ENCODE measurements around the gene MYOM3.

The MYOM3 gene

DNA sequence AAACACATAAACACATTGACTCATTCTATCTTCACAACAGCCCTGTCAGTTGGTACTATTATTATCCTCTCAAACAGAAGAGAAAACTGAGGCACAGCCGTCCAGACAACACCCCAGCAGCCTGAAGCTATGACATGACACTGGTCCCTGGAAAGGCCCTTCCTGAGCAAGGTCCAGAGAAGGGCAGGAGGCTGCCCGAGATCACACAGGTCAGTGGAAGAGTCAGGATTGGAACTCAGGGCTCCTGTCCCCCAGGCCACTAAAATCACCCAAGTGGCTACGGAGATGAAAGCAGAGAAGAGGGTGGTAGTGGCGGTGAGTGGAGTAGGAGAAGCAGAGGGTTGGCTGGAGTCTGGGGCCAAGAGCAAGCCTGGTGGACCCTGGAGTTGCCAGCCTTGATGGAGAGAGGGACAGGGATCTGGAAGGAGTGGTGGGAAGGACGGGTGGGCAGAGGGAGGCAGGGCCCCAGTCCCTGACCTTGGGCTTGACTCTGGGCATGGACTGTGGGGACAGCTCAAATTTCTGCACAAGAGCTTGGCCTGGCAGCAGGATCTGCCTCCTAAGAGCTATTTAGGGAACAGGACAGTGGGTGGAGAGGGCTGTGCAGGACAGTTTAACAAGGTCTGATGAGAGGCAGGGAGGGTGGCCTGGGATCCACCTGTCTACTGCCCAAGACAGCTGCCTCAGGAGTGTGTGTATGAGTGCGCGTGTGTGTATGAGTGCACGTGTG, 15.8 kb downstream of the MYOM3 start:
- Histone ChIP-seq H3K27me3 (ENCODE audit: control insufficient read depth, insufficient read depth, low read length) (no peaks in the 10 kb centered on the region), H3K4me3 (ENCODE audit: low read depth, low read length) (no peak overlapping the region), H3K9ac (ENCODE audit: low read length) (no peak overlapping the region), H3K4me1 (ENCODE audit: control insufficient read depth, insufficient read depth, low read length) (0 out of 2 replicates have a peak, but pooled peaks cover 6% of the 10 kb centered on the region), H3K9me3 (ENCODE audit: control insufficient read depth, insufficient read depth, low read depth, low read length) (no peaks in the 10 kb centered on the region), H3K27ac (ENCODE audit: low read depth, low read length) (no peak overlapping the region), H3K36me3 (ENCODE audit: control insufficient read depth, insufficient read depth, low read length) (no peaks in the 10 kb centered on the region)

DNA sequence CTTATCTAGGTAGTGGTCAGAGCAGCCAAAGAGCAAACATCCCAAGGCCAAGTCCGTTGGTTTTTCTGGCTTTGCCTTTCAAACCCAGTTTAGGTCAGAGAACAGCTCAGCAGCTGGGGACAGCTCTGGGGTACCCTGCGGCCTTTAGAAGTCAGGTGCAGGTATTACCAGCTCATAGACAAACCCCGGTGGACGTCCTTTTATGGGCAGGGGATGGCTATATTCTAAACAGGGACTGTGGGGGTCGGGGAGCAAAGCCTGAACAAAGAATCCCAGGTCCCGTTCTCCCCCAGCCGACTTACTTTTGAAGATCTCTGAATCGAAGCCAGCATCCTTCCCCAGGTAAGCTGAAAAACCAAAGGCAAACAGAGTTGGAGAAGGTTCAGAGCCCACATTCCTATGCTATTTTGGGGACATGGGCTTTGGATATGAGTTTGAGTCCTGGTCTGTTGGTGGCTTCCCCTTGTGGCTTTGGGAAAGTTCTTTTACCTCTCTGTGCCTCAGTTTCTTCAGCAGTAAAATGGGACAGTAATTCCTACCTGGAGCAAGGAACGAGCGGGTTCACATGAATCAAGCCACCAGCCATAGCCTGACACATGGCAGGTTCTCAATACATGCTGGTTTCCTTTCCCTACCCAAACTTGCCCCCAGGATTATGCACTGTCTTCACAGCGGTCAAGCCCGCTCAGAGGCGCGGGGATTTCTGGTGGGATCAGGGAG, 16.6 kb downstream of the MYOM3 start:
- no peak overlapping the region for H3K27ac ChIP-seq (ENCODE audit: low read depth, low read length)
- no peaks in the 10 kb centered on the region for H3K9me3 ChIP-seq (ENCODE audit: control insufficient read depth, insufficient read depth, low read depth, low read length)
- no peak overlapping the region for H3K4me3 ChIP-seq (ENCODE audit: low read depth, low read length)

DNA sequence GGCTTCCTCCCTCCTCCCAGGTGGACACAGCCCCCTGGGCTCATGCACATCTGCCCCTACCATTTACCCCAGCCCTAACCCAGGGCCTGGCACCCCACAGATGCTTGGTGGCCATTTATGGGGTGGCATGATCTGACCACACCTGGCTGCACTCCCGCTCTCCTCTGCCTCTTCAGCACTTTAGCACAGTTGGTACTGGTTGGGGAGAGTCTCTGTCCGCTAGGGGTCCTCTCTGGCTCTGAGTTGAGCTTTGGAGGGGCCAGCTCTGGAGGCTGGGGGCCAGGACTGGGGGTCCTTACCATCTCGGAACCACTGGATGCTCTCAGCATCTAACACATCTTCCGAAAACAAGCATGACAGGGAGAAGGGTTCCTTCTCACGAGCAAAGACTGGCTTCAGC, 17.4 kb downstream of the MYOM3 start:
- Histone ChIP-seq H3K4me1 (ENCODE audit: control insufficient read depth, insufficient read depth, low read length) (0 out of 2 replicates have a peak, but pooled peaks cover 3% of the 10 kb centered on the region), H3K27me3 (ENCODE audit: control insufficient read depth, insufficient read depth, low read length) (no peaks in the 10 kb centered on the region), H3K27ac (ENCODE audit: low read depth, low read length) (no peak overlapping the region), H3K36me3 (ENCODE audit: control insufficient read depth, insufficient read depth, low read length) (no peaks in the 10 kb centered on the region), H3K9me3 (ENCODE audit: control insufficient read depth, insufficient read depth, low read depth, low read length) (no peaks in the 10 kb centered on the region), H3K4me3 (ENCODE audit: low read depth, low read length) (no peak overlapping the region), H3K9ac (ENCODE audit: low read length) (no peak overlapping the region)

More for the DNA sequence above, 16.6 kb downstream of the MYOM3 start:
- no peaks in the 10 kb centered on the region for H3K27me3 ChIP-seq (ENCODE audit: control insufficient read depth, insufficient read depth, low read length)
- H3K9ac ChIP-seq (ENCODE audit: low read length), result no peak overlapping the region
- 0 out of 2 replicates have a peak, but pooled peaks cover 6% of the 10 kb centered on the region for H3K4me1 ChIP-seq (ENCODE audit: control insufficient read depth, insufficient read depth, low read length)
- no peaks in the 10 kb centered on the region for H3K36me3 ChIP-seq (ENCODE audit: control insufficient read depth, insufficient read depth, low read length)

DNA sequence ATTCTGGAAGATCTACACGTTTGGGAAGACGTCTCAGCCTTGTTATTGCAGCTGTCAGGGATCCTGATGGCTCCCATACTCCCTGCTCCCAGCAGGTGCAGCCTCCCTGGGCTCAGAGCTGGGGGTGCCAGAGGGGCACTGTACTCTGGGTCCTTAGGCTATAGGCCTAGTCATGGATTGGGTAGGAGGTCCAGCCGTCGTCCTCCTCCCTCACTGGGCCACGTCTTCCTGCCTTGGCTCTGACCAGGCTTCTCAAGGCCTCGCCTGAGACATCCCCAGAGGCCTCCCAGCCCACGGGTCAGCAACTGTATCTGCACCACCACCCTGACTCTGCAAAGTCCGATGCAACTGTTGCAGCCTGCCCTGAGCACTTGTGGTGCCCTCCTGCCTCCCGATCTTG, 18.2 kb downstream of the MYOM3 start:
- H3K4me3 ChIP-seq (ENCODE audit: low read depth, low read length), result no peak overlapping the region
- 0 out of 2 replicates have a peak, but pooled peaks cover 3% of the 10 kb centered on the region for H3K4me1 ChIP-seq (ENCODE audit: control insufficient read depth, insufficient read depth, low read length)
- H3K9ac ChIP-seq (ENCODE audit: low read length), result no peak overlapping the region
- H3K27me3 ChIP-seq (ENCODE audit: control insufficient read depth, insufficient read depth, low read length), result no peaks in the 10 kb centered on the region
- H3K9me3 ChIP-seq (ENCODE audit: control insufficient read depth, insufficient read depth, low read depth, low read length), result no peaks in the 10 kb centered on the region
- H3K36me3 ChIP-seq (ENCODE audit: control insufficient read depth, insufficient read depth, low read length), result no peaks in the 10 kb centered on the region
- H3K27ac ChIP-seq (ENCODE audit: low read depth, low read length), result no peak overlapping the region

DNA sequence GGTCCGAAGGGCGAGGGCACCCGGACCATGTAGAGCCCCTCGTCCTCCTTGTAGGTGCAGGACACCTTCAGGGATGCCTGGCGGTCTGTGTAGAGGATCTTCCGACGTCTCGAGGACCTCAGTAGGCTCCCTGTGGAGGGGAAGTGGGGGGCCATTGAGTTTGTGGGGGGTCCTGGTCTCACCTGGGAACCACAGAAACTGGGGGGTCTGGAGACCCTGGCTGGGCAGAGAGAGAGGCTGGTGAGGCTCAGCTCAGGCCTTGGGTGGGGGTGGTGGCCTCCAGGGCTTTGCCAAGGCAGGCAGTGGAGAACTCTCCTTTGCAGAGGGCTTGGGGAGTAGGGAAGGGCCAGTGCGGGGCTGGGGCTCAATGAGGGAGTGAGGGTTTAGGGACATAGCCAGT, 19.0 kb downstream of the MYOM3 start:
- 0 out of 2 replicates have a peak, but pooled peaks cover 3% of the 10 kb centered on the region for H3K4me1 ChIP-seq (ENCODE audit: control insufficient read depth, insufficient read depth, low read length)
- no peaks in the 10 kb centered on the region for H3K9me3 ChIP-seq (ENCODE audit: control insufficient read depth, insufficient read depth, low read depth, low read length)
- no peak overlapping the region for H3K27ac ChIP-seq (ENCODE audit: low read depth, low read length)
- no peaks in the 10 kb centered on the region for H3K27me3 ChIP-seq (ENCODE audit: control insufficient read depth, insufficient read depth, low read length)
- no peak overlapping the region for H3K4me3 ChIP-seq (ENCODE audit: low read depth, low read length)
- no peaks in the 10 kb centered on the region for H3K36me3 ChIP-seq (ENCODE audit: control insufficient read depth, insufficient read depth, low read length)
- no peak overlapping the region for H3K9ac ChIP-seq (ENCODE audit: low read length)

DNA sequence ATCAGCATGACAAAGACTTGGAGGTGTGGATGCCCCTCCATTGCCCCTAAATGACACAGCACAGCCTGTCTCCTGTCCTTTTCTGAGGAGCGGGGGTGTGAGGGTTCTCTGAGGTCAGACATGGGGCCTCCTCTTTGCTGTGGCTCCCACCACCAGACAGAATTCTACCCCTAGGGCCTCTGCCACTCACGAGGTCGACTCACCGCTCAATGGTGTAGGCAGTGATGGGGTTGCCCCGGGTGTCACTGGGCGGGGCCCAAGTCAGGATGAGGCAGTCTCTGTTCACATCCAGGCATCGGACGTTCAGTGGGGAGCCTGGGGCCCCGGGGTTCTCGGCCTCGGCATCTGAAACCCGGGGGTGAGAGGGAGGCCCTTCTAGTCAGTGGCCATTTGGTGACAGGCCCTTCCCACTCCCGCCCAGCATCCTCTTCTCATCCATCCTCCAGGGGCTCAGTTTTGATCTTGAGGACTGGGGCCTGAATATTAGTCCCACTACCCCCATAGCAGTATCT, 19.9 kb downstream of the MYOM3 start:
- H3K9ac ChIP-seq (ENCODE audit: low read length), result no peak overlapping the region
- no peaks in the 10 kb centered on the region for H3K36me3 ChIP-seq (ENCODE audit: control insufficient read depth, insufficient read depth, low read length)
- H3K4me1 ChIP-seq (ENCODE audit: control insufficient read depth, insufficient read depth, low read length), result 0 out of 2 replicates have a peak, but pooled peaks cover 3% of the 10 kb centered on the region
- no peak overlapping the region for H3K4me3 ChIP-seq (ENCODE audit: low read depth, low read length)
- H3K27ac ChIP-seq (ENCODE audit: low read depth, low read length), result no peak overlapping the region
- H3K9me3 ChIP-seq (ENCODE audit: control insufficient read depth, insufficient read depth, low read depth, low read length), result no peaks in the 10 kb centered on the region
- H3K27me3 ChIP-seq (ENCODE audit: control insufficient read depth, insufficient read depth, low read length), result no peaks in the 10 kb centered on the region

DNA sequence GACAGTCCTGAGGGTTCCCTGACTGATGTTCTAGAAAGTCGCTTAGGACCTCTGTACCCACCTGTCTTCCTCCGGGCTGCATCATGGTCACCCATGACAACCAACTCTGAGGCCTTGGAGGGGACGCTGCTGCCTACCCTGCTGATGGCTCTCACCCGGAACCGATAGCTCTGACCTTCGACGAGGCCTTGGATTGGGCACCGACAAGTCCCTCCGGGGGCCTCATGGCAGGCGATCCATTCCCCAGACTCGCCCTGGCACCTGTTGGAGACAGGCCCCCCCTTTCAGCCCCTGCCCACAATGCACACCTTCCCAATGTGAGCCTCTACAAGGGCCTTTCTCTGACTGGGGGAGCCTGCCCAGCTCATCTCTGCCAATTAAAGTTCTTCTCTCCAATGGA, 21.2 kb downstream of the MYOM3 start:
- Histone ChIP-seq H3K4me1 (ENCODE audit: control insufficient read depth, insufficient read depth, low read length) (0 out of 2 replicates have a peak, but pooled peaks cover 3% of the 10 kb centered on the region), H3K36me3 (ENCODE audit: control insufficient read depth, insufficient read depth, low read length) (no peaks in the 10 kb centered on the region), H3K9ac (ENCODE audit: low read length) (no peak overlapping the region), H3K27ac (ENCODE audit: low read depth, low read length) (no peak overlapping the region), H3K4me3 (ENCODE audit: low read depth, low read length) (no peak overlapping the region), H3K9me3 (ENCODE audit: control insufficient read depth, insufficient read depth, low read depth, low read length) (no peaks in the 10 kb centered on the region), H3K27me3 (ENCODE audit: control insufficient read depth, insufficient read depth, low read length) (no peaks in the 10 kb centered on the region)

DNA sequence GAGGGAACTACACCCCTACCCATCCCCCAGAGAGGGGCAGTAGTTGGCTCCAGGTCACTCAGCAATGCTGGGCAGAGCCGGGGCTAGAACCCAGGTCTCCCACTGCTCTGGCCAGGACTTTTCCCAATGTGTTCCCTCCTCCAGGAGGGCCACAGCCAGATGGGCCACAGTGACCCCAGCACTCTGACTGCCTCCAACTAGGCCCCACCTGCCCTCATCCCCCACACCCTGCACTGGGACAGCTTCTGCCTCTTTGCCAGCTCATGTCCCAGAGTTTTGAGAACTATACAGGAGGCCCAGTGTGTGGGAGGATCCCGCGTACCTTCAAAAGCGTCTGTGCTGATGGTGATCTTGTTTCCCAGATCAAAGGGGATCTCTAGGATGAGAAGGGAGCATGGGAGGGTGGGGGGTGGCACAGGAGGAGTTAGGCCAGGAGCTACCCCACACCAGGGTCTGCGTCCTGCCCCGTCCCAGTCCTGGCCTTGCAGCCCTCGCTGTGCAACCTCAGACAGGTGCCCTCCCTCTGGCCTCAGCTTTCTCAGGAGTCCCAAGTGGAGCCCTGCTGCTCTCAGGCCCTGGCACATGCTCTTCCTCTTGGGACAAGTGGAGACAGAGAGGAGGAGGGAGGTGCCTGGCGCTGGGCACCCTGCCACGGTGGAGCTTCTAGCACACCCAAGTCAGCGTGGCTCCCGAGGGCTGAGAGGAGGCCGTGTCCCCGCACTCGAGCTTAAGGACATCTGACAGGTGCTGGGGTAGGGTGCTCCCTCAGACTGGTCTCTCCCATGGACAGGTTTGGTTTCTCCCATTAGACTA, 22.0 kb downstream of the MYOM3 start:
- H3K27ac ChIP-seq (ENCODE audit: low read depth, low read length), result no peak overlapping the region

DNA sequence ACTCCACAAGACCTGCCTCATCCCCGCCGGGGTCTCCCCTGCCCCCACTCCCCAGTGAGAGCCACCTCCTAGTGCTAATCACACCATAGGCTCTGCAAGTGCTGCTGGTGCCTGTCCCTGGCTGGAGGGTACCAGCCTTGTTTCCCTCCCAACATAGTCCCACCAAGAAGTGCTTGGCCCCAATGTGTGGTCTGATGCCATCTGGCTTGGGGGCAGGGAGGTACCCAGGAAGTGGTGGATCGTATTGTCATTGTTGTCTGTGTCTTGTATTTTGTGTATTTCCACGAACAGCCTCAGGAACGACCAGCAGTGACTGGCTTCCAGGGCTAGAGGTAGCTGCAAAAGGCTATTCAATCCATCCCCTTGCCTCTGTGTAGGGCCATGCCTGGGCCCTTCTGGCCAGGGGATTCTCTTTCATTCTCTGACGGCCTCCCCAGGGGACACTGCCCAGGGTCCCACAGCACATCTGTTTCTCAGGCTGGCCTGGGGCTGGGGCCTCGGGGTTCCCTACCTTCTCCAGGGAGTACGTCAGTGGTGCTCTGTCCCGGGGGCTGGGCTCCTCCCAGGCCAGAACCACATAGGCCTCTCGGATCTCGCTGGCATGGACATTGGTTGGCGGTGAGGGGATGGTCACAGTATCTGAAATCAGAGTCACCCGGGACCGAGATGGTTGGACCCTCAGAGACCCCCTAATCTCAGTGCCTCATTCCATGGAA, 22.8 kb downstream of the MYOM3 start:
- no peak overlapping the region for H3K27ac ChIP-seq (ENCODE audit: low read depth, low read length)
- no peaks in the 10 kb centered on the region for H3K9me3 ChIP-seq (ENCODE audit: control insufficient read depth, insufficient read depth, low read depth, low read length)
- H3K4me1 ChIP-seq (ENCODE audit: control insufficient read depth, insufficient read depth, low read length), result 0 out of 2 replicates have a peak, but pooled peaks cover 3% of the 10 kb centered on the region
- H3K36me3 ChIP-seq (ENCODE audit: control insufficient read depth, insufficient read depth, low read length), result no peaks in the 10 kb centered on the region
- H3K27me3 ChIP-seq (ENCODE audit: control insufficient read depth, insufficient read depth, low read length), result no peaks in the 10 kb centered on the region
- no peak overlapping the region for H3K4me3 ChIP-seq (ENCODE audit: low read depth, low read length)
- H3K9ac ChIP-seq (ENCODE audit: low read length), result no peak overlapping the region

More for the DNA sequence above, 22.0 kb downstream of the MYOM3 start:
- Histone ChIP-seq H3K27me3 (ENCODE audit: control insufficient read depth, insufficient read depth, low read length) (no peaks in the 10 kb centered on the region), H3K4me1 (ENCODE audit: control insufficient read depth, insufficient read depth, low read length) (0 out of 2 replicates have a peak, but pooled peaks cover 3% of the 10 kb centered on the region), H3K4me3 (ENCODE audit: low read depth, low read length) (no peak overlapping the region), H3K36me3 (ENCODE audit: control insufficient read depth, insufficient read depth, low read length) (no peaks in the 10 kb centered on the region), H3K9ac (ENCODE audit: low read length) (no peak overlapping the region), H3K9me3 (ENCODE audit: control insufficient read depth, insufficient read depth, low read depth, low read length) (no peaks in the 10 kb centered on the region)

DNA sequence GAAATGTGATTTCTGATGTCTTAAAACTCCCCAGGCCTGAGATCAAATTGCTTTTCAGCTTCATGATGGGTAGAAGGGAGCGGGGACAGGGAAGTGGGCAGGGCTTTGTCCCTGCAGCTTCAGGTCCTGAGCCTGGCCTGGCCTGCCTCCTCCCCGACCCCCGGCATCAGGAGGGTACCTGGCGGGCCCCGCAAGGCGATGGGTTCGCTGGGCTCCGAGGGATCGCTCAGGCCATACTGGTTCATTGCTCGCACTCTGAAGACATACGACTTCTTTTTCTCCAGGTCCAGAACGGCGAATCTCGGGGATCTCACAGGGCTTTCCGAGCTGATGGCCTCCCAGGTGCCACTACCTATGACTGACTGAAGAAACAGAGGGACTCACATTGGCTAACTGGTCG, 25.5 kb downstream of the MYOM3 start:
- no peaks in the 10 kb centered on the region for H3K36me3 ChIP-seq (ENCODE audit: control insufficient read depth, insufficient read depth, low read length)
- no peaks in the 10 kb centered on the region for H3K4me1 ChIP-seq (ENCODE audit: control insufficient read depth, insufficient read depth, low read length)
- no peaks in the 10 kb centered on the region for H3K9me3 ChIP-seq (ENCODE audit: control insufficient read depth, insufficient read depth, low read depth, low read length)
- H3K27ac ChIP-seq (ENCODE audit: low read depth, low read length), result no peak overlapping the region
- no peaks in the 10 kb centered on the region for H3K27me3 ChIP-seq (ENCODE audit: control insufficient read depth, insufficient read depth, low read length)
- H3K9ac ChIP-seq (ENCODE audit: low read length), result no peak overlapping the region
- H3K4me3 ChIP-seq (ENCODE audit: low read depth, low read length), result no peak overlapping the region
